DOHH2 (cell line): Measurements from ENCODE around the gene CDKN2B-AS1.

Source experiments
- EZH2phosphoT487 ChIP-seq: fragments of 200-600 bp; sonication (generic); IDR thresholded peaks from 2 replicates; pipeline ENCODE4 v1.6.1; 2017; ENCODE audit warnings: borderline replicate concordance, mild to moderate bottlenecking, antibody characterized with exemption, low read length, moderate library complexity, mixed read lengths
- TF ChIP-seq, protein P1 (sequence below): fragments of 200-600 bp; sonication (generic); IDR thresholded peaks from one replicate; pipeline ENCODE4 v1.5.1; 2014; ENCODE audit warnings: antibody characterized with exemption, mild to moderate bottlenecking, low read depth, low read length; ENCODE audit not compliant: poor library complexity, severe bottlenecking

GRCh38 chr9:22050924-22051323 lies 56.3 kb downstream of the CDKN2B-AS1 start:
- TF ChIP-seq, protein P1, sequence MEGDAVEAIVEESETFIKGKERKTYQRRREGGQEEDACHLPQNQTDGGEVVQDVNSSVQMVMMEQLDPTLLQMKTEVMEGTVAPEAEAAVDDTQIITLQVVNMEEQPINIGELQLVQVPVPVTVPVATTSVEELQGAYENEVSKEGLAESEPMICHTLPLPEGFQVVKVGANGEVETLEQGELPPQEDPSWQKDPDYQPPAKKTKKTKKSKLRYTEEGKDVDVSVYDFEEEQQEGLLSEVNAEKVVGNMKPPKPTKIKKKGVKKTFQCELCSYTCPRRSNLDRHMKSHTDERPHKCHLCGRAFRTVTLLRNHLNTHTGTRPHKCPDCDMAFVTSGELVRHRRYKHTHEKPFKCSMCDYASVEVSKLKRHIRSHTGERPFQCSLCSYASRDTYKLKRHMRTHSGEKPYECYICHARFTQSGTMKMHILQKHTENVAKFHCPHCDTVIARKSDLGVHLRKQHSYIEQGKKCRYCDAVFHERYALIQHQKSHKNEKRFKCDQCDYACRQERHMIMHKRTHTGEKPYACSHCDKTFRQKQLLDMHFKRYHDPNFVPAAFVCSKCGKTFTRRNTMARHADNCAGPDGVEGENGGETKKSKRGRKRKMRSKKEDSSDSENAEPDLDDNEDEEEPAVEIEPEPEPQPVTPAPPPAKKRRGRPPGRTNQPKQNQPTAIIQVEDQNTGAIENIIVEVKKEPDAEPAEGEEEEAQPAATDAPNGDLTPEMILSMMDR = no peak
- TF ChIP-seq EZH2phosphoT487 = no peak
